Activated naive CD8-positive, alpha-beta T cell treated with anti-CD3 and anti-CD28 coated beads for 36 hours (primary cell): ENCODE results near the gene HLA-A. TPM values are rescaled to one million over a fixed set of nuclear protein-coding genes. Genes with fewer than 3 reads are reported as not detected.
A peak's percentile ranks its signal among the peaks of the same experiment; 100 is the strongest.
"Not testable (repeated sequence)": the region's sequence is repeated elsewhere in the genome, so short reads cannot be mapped to it uniquely, and the experiment has no call there.

Experiments
- DNase-seq: peaks from one replicate; pipeline ENCODE4 v3.0.0; 2021
- H3K27ac Mint-ChIP-seq: one replicate; pipeline ENCODE4 v1.8.0; 2022; ENCODE audit warnings: mild to moderate bottlenecking, moderate library complexity, mixed read lengths
- H3K27me3 Mint-ChIP-seq: one replicate; pipeline ENCODE4 v1.8.0; 2022; ENCODE audit warnings: mild to moderate bottlenecking, mixed read lengths
- H3K36me3 Mint-ChIP-seq: one replicate; pipeline ENCODE4 v1.8.0; 2021; ENCODE audit warnings: mild to moderate bottlenecking, mixed read lengths
- H3K4me1 Mint-ChIP-seq: one replicate; pipeline ENCODE4 v1.8.0; 2021; ENCODE audit warnings: mixed read lengths
- H3K4me3 Mint-ChIP-seq: one replicate; pipeline ENCODE4 v1.8.0; 2022; ENCODE audit warnings: mild to moderate bottlenecking, moderate library complexity, mixed read lengths
- H3K9me3 Mint-ChIP-seq: one replicate; pipeline ENCODE4 v1.8.0; 2022; ENCODE audit warnings: mixed read lengths
- total RNA-seq, 2 experiments: library from RNA; stranded (reverse); gene quantifications; one replicate each; pipeline ENCODE4 v1.2.3, GENCODE V29; 2021

Gene HLA-A
- total RNA-seq, 2 experiments from 2014 or later: 1,111 to 1,119 TPM

- DNase-seq: no peak
- Mint-ChIP-seq H3K9me3 (no peaks in the 10 kb centered on the region), H3K4me3 (peak overlapping the region; percentile 80), H3K27ac (peak overlapping the region; percentile 82), H3K4me1 (peaks cover 11% of the 10 kb centered on the region), H3K36me3 (no peaks in the 10 kb centered on the region), H3K27me3 (no peaks in the 10 kb centered on the region)
Measured at GRCh38 chr6:29925727-29926412, 16.5 kb upstream of the HLA-A start.

GRCh38 chr6:29926413-29927274 is 15.7 kb upstream of the HLA-A start:
- H3K9me3 Mint-ChIP-seq: no peaks in the 10 kb centered on the region
- H3K4me1 Mint-ChIP-seq: peaks cover 11% of the 10 kb centered on the region
- peak; percentile 52 for DNase-seq
- peak overlapping the region; percentile 80 for H3K4me3 Mint-ChIP-seq
- H3K27ac Mint-ChIP-seq: peak overlapping the region; percentile 82
- no peaks in the 10 kb centered on the region for H3K27me3 Mint-ChIP-seq
- H3K36me3 Mint-ChIP-seq: no peaks in the 10 kb centered on the region

- H3K27ac Mint-ChIP-seq: peak overlapping the region; percentile 77
- H3K4me1 Mint-ChIP-seq: peaks cover 11% of the 10 kb centered on the region
- H3K9me3 Mint-ChIP-seq: no peaks in the 10 kb centered on the region
- no peaks in the 10 kb centered on the region for H3K36me3 Mint-ChIP-seq
- no peak for DNase-seq
- H3K27me3 Mint-ChIP-seq: no peaks in the 10 kb centered on the region
- peak overlapping the region; percentile 80 for H3K4me3 Mint-ChIP-seq
Measured at GRCh38 chr6:29927275-29927569, 15.1 kb upstream of the HLA-A start.

GRCh38 chr6:29927841-29928388 is 14.4 kb upstream of the HLA-A start:
- Mint-ChIP-seq H3K27ac (no peak overlapping the region), H3K36me3 (no peaks in the 10 kb centered on the region), H3K4me3 (peak overlapping the region; percentile 14), H3K9me3 (no peaks in the 10 kb centered on the region), H3K27me3 (no peaks in the 10 kb centered on the region), H3K4me1 (peaks cover 11% of the 10 kb centered on the region)
- no peak for DNase-seq

GRCh38 chr6:29930047-29930446 is 12.3 kb upstream of the HLA-A start:
- not testable (repeated sequence) for H3K27me3 Mint-ChIP-seq, H3K9me3 Mint-ChIP-seq, DNase-seq, H3K36me3 Mint-ChIP-seq, H3K4me3 Mint-ChIP-seq, H3K27ac Mint-ChIP-seq, H3K4me1 Mint-ChIP-seq

GRCh38 chr6:29933955-29934354 is 8.4 kb upstream of the HLA-A start:
- Mint-ChIP-seq H3K9me3 (no peaks in the 10 kb centered on the region), H3K4me3 (no peak overlapping the region), H3K4me1 (peaks cover under 1% of the 10 kb centered on the region), H3K27ac (no peak overlapping the region), H3K27me3 (no peaks in the 10 kb centered on the region), H3K36me3 (no peaks in the 10 kb centered on the region)
- no peak for DNase-seq

- H3K36me3 Mint-ChIP-seq: no peaks in the 10 kb centered on the region
- H3K27ac Mint-ChIP-seq: no peak overlapping the region
- H3K9me3 Mint-ChIP-seq: no peaks in the 10 kb centered on the region
- H3K4me3 Mint-ChIP-seq: no peak overlapping the region
- peaks cover 11% of the 10 kb centered on the region for H3K4me1 Mint-ChIP-seq
- H3K27me3 Mint-ChIP-seq: no peaks in the 10 kb centered on the region
- DNase-seq: no peak
Measured at GRCh38 chr6:29935273-29935955, 6.9 kb upstream of the HLA-A start.

- Mint-ChIP-seq H3K27me3 (peaks cover 3% of the 10 kb centered on the region), H3K9me3 (no peaks in the 10 kb centered on the region), H3K4me1 (peaks cover 26% of the 10 kb centered on the region), H3K4me3 (no peak overlapping the region), H3K27ac (no peak overlapping the region), H3K36me3 (peaks cover 16% of the 10 kb centered on the region)
- DNase-seq: no peak
Measured at GRCh38 chr6:29938746-29939508, 3.4 kb upstream of the HLA-A start.

GRCh38 chr6:29941016-29941415 is 1.3 kb upstream of the HLA-A start:
- Mint-ChIP-seq H3K9me3 (no peaks in the 10 kb centered on the region), H3K4me3 (peak overlapping the region; percentile 93), H3K4me1 (peaks cover 42% of the 10 kb centered on the region), H3K27ac (peak overlapping the region; percentile 100), H3K36me3 (peaks cover 37% of the 10 kb centered on the region), H3K27me3 (peaks cover 3% of the 10 kb centered on the region)
- no peak for DNase-seq

- DNase-seq: no peak
- H3K9me3 Mint-ChIP-seq: no peaks in the 10 kb centered on the region
- H3K4me1 Mint-ChIP-seq: peaks cover 47% of the 10 kb centered on the region
- H3K27ac Mint-ChIP-seq: peak overlapping the region; percentile 100
- H3K27me3 Mint-ChIP-seq: peaks cover 3% of the 10 kb centered on the region
- peaks cover 42% of the 10 kb centered on the region for H3K36me3 Mint-ChIP-seq
- H3K4me3 Mint-ChIP-seq: peak overlapping the region; percentile 93
Measured at GRCh38 chr6:29941471-29941870, 861 bp upstream of the HLA-A start.

- no peaks in the 10 kb centered on the region for H3K9me3 Mint-ChIP-seq
- H3K36me3 Mint-ChIP-seq: peaks cover 46% of the 10 kb centered on the region
- H3K4me1 Mint-ChIP-seq: peaks cover 51% of the 10 kb centered on the region
- peak overlapping the region; percentile 100 for H3K27ac Mint-ChIP-seq
- peak overlapping the region; percentile 93 for H3K4me3 Mint-ChIP-seq
- H3K27me3 Mint-ChIP-seq: peaks cover 3% of the 10 kb centered on the region
- DNase-seq: no peak
Measured at GRCh38 chr6:29941916-29942274, 437 bp upstream of the HLA-A start.

- H3K27ac Mint-ChIP-seq: peak overlapping the region; percentile 100
- peaks cover 3% of the 10 kb centered on the region for H3K27me3 Mint-ChIP-seq
- H3K36me3 Mint-ChIP-seq: peaks cover 52% of the 10 kb centered on the region
- peak; percentile 47 for DNase-seq
- peaks cover 62% of the 10 kb centered on the region for H3K4me1 Mint-ChIP-seq
- H3K4me3 Mint-ChIP-seq: peak overlapping the region; percentile 93
- H3K9me3 Mint-ChIP-seq: no peaks in the 10 kb centered on the region
Measured at GRCh38 chr6:29943053-29943966, 978 bp downstream of the HLA-A start.

- DNase-seq: no peak
- Mint-ChIP-seq H3K9me3 (no peaks in the 10 kb centered on the region), H3K4me3 (peak overlapping the region; percentile 93), H3K4me1 (peaks cover 63% of the 10 kb centered on the region), H3K27me3 (peaks cover 3% of the 10 kb centered on the region), H3K27ac (peak overlapping the region; percentile 100), H3K36me3 (peaks cover 65% of the 10 kb centered on the region)
Measured at GRCh38 chr6:29945281-29945820, 3.0 kb downstream of the HLA-A start.
